Measurements from ENCODE around the gene NLRP3.

The NLRP3 gene

DNA sequence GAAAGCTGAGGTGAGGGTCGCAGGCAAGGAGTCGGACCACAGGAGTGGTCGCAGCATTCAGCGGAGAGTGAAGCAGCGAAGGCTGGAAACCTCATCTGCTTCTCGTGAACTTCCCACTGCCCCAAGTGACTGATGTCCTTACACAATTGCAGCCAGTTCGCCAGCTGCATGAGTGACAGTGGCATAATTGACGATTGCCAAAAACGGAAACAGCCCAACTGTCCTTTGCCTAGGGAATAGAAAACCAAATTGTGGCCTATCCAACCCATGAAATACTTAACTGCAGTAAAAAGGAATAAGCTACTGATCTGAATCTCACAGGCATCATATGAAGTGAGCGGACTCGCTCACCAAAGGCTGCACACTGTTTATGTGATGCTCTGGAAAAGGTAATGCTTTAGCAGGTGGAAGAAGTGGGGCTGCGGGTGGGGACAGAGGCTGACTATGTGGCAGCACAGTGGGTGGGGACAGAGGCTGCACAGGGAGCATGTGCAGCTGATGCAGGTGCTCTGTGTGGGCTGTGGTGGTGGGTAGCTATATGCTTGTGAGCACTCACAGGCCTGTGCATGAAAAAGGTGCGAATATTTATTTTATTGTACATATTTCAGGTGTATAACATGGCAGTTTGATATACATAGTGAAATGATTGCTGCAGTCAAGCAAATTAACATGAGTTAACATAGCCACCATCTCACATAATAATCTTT lies 4.2 kb upstream of the NLRP3 start:
- Histone ChIP-seq H3K27ac (ENCODE audit: low read depth, low read length) (no peak overlapping the region), H3K4me1 (ENCODE audit: control insufficient read depth in 1 of 2, insufficient read depth in 2 of 2, low read length in 2 of 2) (peaks cover 0 to 8% of the 10 kb centered on the region in 2 donors), H3K9me3 (ENCODE audit: control insufficient read depth in 1 of 2, low read length in 2 of 2) (no peaks in the 10 kb centered on the region), H3K36me3 (ENCODE audit: control insufficient read depth in 1 of 2, insufficient read depth in 2 of 2, low read length in 2 of 2) (no peaks in the 10 kb centered on the region), H3K9ac (ENCODE audit: low read depth in 1 of 2, low read length in 2 of 2) (no peak overlapping the region), H3K4me3 (ENCODE audit: low read depth in 1 of 2, low read length in 2 of 2) (no peak overlapping the region), H3K27me3 (ENCODE audit: control insufficient read depth in 1 of 2, insufficient read depth in 2 of 2, low read length in 2 of 2) (no peaks in the 10 kb centered on the region)

- no peaks in the 10 kb centered on the region for H3K9me3 ChIP-seq (ENCODE audit: control insufficient read depth in 1 of 2, low read length in 2 of 2)
- H3K4me3 ChIP-seq (ENCODE audit: low read depth in 1 of 2, low read length in 2 of 2): no peak overlapping the region
These were observed 1.9 kb downstream of the NLRP3 start for GRCh38 chr1:247417831-247418230.

GRCh38 chr1:247419336-247419735 lies 3.4 kb downstream of the NLRP3 start:
- Histone ChIP-seq H3K4me3 (ENCODE audit: low read depth in 1 of 2, low read length in 2 of 2) (no peak overlapping the region), H3K9ac (ENCODE audit: low read depth in 1 of 2, low read length in 2 of 2) (no peak overlapping the region), H3K36me3 (ENCODE audit: control insufficient read depth in 1 of 2, insufficient read depth in 2 of 2, low read length in 2 of 2) (no peaks in the 10 kb centered on the region), H3K27ac (ENCODE audit: low read depth, low read length) (no peak overlapping the region), H3K9me3 (ENCODE audit: control insufficient read depth in 1 of 2, low read length in 2 of 2) (no peaks in the 10 kb centered on the region), H3K4me1 (ENCODE audit: control insufficient read depth in 1 of 2, insufficient read depth in 2 of 2, low read length in 2 of 2) (no peaks in the 10 kb centered on the region), H3K27me3 (ENCODE audit: control insufficient read depth in 1 of 2, insufficient read depth in 2 of 2, low read length in 2 of 2) (no peaks in the 10 kb centered on the region)

More at GRCh38 chr1:247417831-247418230, 1.9 kb downstream of the NLRP3 start:
- Histone ChIP-seq H3K27ac (ENCODE audit: low read depth, low read length) (no peak overlapping the region), H3K27me3 (ENCODE audit: control insufficient read depth in 1 of 2, insufficient read depth in 2 of 2, low read length in 2 of 2) (no peaks in the 10 kb centered on the region), H3K36me3 (ENCODE audit: control insufficient read depth in 1 of 2, insufficient read depth in 2 of 2, low read length in 2 of 2) (no peaks in the 10 kb centered on the region), H3K9ac (ENCODE audit: low read depth in 1 of 2, low read length in 2 of 2) (no peak overlapping the region), H3K4me1 (ENCODE audit: control insufficient read depth in 1 of 2, insufficient read depth in 2 of 2, low read length in 2 of 2) (no peaks in the 10 kb centered on the region)

DNA sequence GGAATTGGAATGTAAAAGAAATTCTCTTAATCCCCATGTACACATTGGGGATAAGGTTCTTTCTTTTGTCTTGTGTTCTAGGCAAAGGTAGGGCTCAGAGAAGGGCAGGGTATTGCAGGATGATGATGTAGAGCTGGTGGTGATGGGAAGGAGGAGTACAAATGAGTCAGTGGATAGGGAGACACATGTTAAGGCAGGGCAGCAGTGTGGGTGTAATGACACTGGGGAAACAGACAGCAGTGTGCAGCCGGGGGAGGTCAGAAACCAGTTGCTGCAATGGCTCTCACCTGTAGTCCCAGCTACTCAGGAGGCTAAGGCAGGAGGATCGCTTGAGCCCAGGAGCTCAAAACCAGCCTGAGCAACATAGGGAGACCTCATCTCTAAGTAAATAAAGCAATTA lies 5.1 kb downstream of the NLRP3 start:
- no peaks in the 10 kb centered on the region for H3K4me1 ChIP-seq (ENCODE audit: control insufficient read depth in 1 of 2, insufficient read depth in 2 of 2, low read length in 2 of 2)
- no peaks in the 10 kb centered on the region for H3K27me3 ChIP-seq (ENCODE audit: control insufficient read depth in 1 of 2, insufficient read depth in 2 of 2, low read length in 2 of 2)
- no peak overlapping the region for H3K9ac ChIP-seq (ENCODE audit: low read depth in 1 of 2, low read length in 2 of 2)
- no peaks in the 10 kb centered on the region for H3K9me3 ChIP-seq (ENCODE audit: control insufficient read depth in 1 of 2, low read length in 2 of 2)
- H3K36me3 ChIP-seq (ENCODE audit: control insufficient read depth in 1 of 2, insufficient read depth in 2 of 2, low read length in 2 of 2): peaks cover 0 to 4% of the 10 kb centered on the region in 2 donors
- H3K27ac ChIP-seq (ENCODE audit: low read depth, low read length): no peak overlapping the region
- no peak overlapping the region for H3K4me3 ChIP-seq (ENCODE audit: low read depth in 1 of 2, low read length in 2 of 2)

GRCh38 chr1:247429496-247429895 lies 13.5 kb downstream of the NLRP3 start:
- Histone ChIP-seq H3K9ac (ENCODE audit: low read depth in 1 of 2, low read length in 2 of 2) (no peak overlapping the region), H3K4me1 (ENCODE audit: control insufficient read depth in 1 of 2, insufficient read depth in 2 of 2, low read length in 2 of 2) (no peaks in the 10 kb centered on the region), H3K36me3 (ENCODE audit: control insufficient read depth in 1 of 2, insufficient read depth in 2 of 2, low read length in 2 of 2) (peaks cover 0 to 9% of the 10 kb centered on the region in 2 donors)

GRCh38 chr1:247430434-247430833 lies 14.5 kb downstream of the NLRP3 start:
- Histone ChIP-seq H3K36me3 (ENCODE audit: control insufficient read depth in 1 of 2, insufficient read depth in 2 of 2, low read length in 2 of 2) (peaks cover 0 to 7% of the 10 kb centered on the region in 2 donors), H3K27ac (ENCODE audit: low read depth, low read length) (no peak overlapping the region), H3K27me3 (ENCODE audit: control insufficient read depth in 1 of 2, insufficient read depth in 2 of 2, low read length in 2 of 2) (no peaks in the 10 kb centered on the region), H3K9me3 (ENCODE audit: control insufficient read depth in 1 of 2, low read length in 2 of 2) (no peaks in the 10 kb centered on the region), H3K4me3 (ENCODE audit: low read depth in 1 of 2, low read length in 2 of 2) (no peak overlapping the region), H3K4me1 (ENCODE audit: control insufficient read depth in 1 of 2, insufficient read depth in 2 of 2, low read length in 2 of 2) (no peaks in the 10 kb centered on the region), H3K9ac (ENCODE audit: low read depth in 1 of 2, low read length in 2 of 2) (no peak overlapping the region)

More at GRCh38 chr1:247429496-247429895, 13.5 kb downstream of the NLRP3 start:
- Histone ChIP-seq H3K27me3 (ENCODE audit: control insufficient read depth in 1 of 2, insufficient read depth in 2 of 2, low read length in 2 of 2) (no peaks in the 10 kb centered on the region), H3K27ac (ENCODE audit: low read depth, low read length) (no peak overlapping the region), H3K4me3 (ENCODE audit: low read depth in 1 of 2, low read length in 2 of 2) (no peak overlapping the region), H3K9me3 (ENCODE audit: control insufficient read depth in 1 of 2, low read length in 2 of 2) (no peaks in the 10 kb centered on the region)

DNA sequence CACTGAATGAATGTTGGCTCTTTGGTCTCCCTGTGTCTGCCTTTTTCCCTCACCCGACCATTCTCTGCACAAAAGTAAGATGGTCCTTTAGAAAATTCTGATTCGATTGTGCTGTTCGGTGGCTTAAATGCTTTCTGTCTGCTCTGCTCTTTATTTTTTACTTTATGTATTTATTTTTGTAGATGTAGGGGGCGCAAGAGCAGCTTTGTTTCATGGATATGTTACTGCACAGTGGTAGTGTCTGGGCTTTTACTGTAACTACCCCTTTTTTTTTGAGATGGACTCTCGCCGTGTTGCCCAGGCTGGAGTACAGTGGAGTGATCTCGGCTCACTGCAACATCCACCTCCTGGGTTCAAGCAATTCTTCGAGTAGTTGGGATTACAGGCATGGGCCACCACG lies 15.7 kb downstream of the NLRP3 start:
- Histone ChIP-seq H3K27ac (ENCODE audit: low read depth, low read length) (no peak overlapping the region), H3K4me3 (ENCODE audit: low read depth in 1 of 2, low read length in 2 of 2) (no peak overlapping the region), H3K4me1 (ENCODE audit: control insufficient read depth in 1 of 2, insufficient read depth in 2 of 2, low read length in 2 of 2) (no peaks in the 10 kb centered on the region), H3K9me3 (ENCODE audit: control insufficient read depth in 1 of 2, low read length in 2 of 2) (no peaks in the 10 kb centered on the region), H3K9ac (ENCODE audit: low read depth in 1 of 2, low read length in 2 of 2) (no peak overlapping the region), H3K27me3 (ENCODE audit: control insufficient read depth in 1 of 2, insufficient read depth in 2 of 2, low read length in 2 of 2) (no peaks in the 10 kb centered on the region), H3K36me3 (ENCODE audit: control insufficient read depth in 1 of 2, insufficient read depth in 2 of 2, low read length in 2 of 2) (peaks cover 0 to under 1% of the 10 kb centered on the region in 2 donors)

- H3K27ac ChIP-seq (ENCODE audit: low read depth, low read length): no peak overlapping the region
These were observed 18.0 kb downstream of the NLRP3 start for GRCh38 chr1:247434005-247434404.

DNA sequence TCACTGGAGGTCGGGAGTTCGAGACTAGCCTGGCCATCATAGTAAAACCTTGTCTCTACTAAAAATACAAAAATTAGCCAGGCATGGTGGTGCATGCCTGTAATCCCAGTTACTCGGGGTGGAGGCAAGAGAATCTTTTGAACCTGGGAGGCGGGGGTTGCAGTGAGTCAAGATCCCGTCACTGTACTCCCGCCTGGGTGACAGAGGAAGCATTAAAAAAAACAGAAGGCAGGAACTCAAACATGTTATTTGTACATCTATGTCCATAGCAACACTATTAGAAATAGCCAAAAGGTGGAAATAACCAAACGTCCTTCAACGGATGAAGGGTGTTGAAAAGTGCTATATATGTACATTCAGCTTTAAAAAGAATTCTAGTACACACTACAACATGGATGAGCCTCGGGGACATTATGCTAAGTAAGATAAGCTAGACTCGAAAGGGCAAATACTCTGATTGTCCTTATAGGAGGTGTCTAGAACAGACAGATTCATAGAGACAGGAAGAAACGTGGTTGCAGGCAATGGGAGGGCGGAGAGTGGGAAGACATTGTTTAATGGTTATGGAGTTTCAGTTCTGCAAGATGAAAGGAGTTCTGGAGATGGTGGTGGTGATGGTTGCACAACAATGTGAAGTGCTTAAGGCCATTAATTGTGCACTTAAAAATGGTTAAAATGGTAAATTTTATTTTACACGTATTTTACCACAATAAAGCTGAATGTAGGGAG lies 19.2 kb downstream of the NLRP3 start:
- Histone ChIP-seq H3K9me3 (ENCODE audit: control insufficient read depth in 1 of 2, low read length in 2 of 2) (no peaks in the 10 kb centered on the region), H3K4me1 (ENCODE audit: control insufficient read depth in 1 of 2, insufficient read depth in 2 of 2, low read length in 2 of 2) (peaks cover 0 to 8% of the 10 kb centered on the region in 2 donors), H3K9ac (ENCODE audit: low read depth in 1 of 2, low read length in 2 of 2) (no peak overlapping the region), H3K4me3 (ENCODE audit: low read depth in 1 of 2, low read length in 2 of 2) (no peak overlapping the region), H3K27me3 (ENCODE audit: control insufficient read depth in 1 of 2, insufficient read depth in 2 of 2, low read length in 2 of 2) (no peaks in the 10 kb centered on the region), H3K27ac (ENCODE audit: low read depth, low read length) (no peak overlapping the region), H3K36me3 (ENCODE audit: control insufficient read depth in 1 of 2, insufficient read depth in 2 of 2, low read length in 2 of 2) (no peaks in the 10 kb centered on the region)

More at GRCh38 chr1:247434005-247434404, 18.0 kb downstream of the NLRP3 start:
- H3K4me1 ChIP-seq (ENCODE audit: control insufficient read depth in 1 of 2, insufficient read depth in 2 of 2, low read length in 2 of 2): peaks cover 0 to 8% of the 10 kb centered on the region in 2 donors
- H3K9me3 ChIP-seq (ENCODE audit: control insufficient read depth in 1 of 2, low read length in 2 of 2): no peaks in the 10 kb centered on the region
- H3K36me3 ChIP-seq (ENCODE audit: control insufficient read depth in 1 of 2, insufficient read depth in 2 of 2, low read length in 2 of 2): no peaks in the 10 kb centered on the region
- no peak overlapping the region for H3K9ac ChIP-seq (ENCODE audit: low read depth in 1 of 2, low read length in 2 of 2)
- H3K27me3 ChIP-seq (ENCODE audit: control insufficient read depth in 1 of 2, insufficient read depth in 2 of 2, low read length in 2 of 2): no peaks in the 10 kb centered on the region
- no peak overlapping the region for H3K4me3 ChIP-seq (ENCODE audit: low read depth in 1 of 2, low read length in 2 of 2)

DNA sequence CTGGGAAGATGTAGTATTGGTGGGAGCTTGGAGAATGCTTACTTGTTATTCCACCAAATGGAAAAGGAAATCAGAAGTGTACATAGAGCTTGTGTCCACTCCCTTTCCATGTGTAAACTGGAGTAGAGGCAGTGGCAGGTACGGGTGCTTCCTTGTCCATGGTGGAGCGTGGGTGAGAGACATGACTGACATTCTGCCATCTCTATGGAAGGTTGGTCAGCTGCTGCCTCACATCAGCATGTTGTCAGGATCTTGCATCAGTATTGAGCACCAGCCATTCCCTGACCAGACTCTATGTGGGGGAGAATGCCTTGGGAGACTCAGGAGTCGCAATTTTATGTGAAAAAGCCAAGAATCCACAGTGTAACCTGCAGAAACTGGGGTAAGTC lies 19.8 kb downstream of the NLRP3 start:
- no peaks in the 10 kb centered on the region for H3K36me3 ChIP-seq (ENCODE audit: control insufficient read depth in 1 of 2, insufficient read depth in 2 of 2, low read length in 2 of 2)
- peaks cover 0 to 8% of the 10 kb centered on the region in 2 donors for H3K4me1 ChIP-seq (ENCODE audit: control insufficient read depth in 1 of 2, insufficient read depth in 2 of 2, low read length in 2 of 2)
- no peak overlapping the region for H3K4me3 ChIP-seq (ENCODE audit: low read depth in 1 of 2, low read length in 2 of 2)
- H3K9me3 ChIP-seq (ENCODE audit: control insufficient read depth in 1 of 2, low read length in 2 of 2): no peaks in the 10 kb centered on the region
- H3K27ac ChIP-seq (ENCODE audit: low read depth, low read length): no peak overlapping the region
- no peaks in the 10 kb centered on the region for H3K27me3 ChIP-seq (ENCODE audit: control insufficient read depth in 1 of 2, insufficient read depth in 2 of 2, low read length in 2 of 2)
- no peak overlapping the region for H3K9ac ChIP-seq (ENCODE audit: low read depth in 1 of 2, low read length in 2 of 2)
